GM21723 (cell line): ENCODE data around the gene CIRBP.

Experiments
- ATAC-seq: cut with Tn5 transposase; IDR thresholded peaks from one replicate; pipeline ENCODE4 v1.9.1; 2021; ENCODE audit warnings: mild to moderate bottlenecking, moderate library complexity; ENCODE audit not compliant: unreplicated experiment

The CIRBP gene

DNA sequence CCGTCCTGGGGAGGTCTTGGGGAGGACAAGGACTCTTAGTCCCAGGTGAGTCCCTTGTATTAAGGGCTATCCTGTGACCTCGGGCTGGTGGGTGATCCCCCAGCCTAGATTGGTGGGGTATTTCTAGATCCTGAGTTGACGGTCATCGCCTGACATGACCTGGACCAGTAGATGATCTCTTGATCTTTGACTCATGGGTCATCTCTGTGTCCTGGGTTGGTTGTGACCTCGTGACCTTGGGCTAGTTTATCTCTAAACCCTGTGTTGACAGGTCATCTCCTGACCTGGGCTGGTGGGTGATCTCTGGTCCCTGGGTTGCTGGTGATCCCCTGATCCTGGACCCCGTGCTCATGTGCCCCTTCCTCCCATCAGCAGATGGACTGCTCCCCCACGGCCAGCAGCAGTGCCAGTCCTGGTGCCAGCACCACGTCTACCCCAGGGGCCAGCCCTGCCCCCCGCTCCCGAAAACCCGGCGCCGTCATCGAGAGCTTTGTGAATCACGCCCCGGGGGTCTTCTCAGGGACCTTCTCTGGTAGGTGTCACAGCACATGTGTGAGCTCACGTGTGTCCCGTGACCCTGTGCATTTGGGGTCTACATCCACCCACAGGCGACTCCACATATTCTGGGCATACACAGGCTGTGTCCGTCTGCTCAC is 14.5 kb upstream of the CIRBP start:
- no peak for ATAC-seq

GRCh38 chr19:1255186-1256161 is 13.7 kb upstream of the CIRBP start:
- no peak for ATAC-seq

GRCh38 chr19:1256646-1257474 is 12.3 kb upstream of the CIRBP start:
- ATAC-seq, result no peak

GRCh38 chr19:1257475-1258162 is 11.5 kb upstream of the CIRBP start:
- no peak for ATAC-seq

DNA sequence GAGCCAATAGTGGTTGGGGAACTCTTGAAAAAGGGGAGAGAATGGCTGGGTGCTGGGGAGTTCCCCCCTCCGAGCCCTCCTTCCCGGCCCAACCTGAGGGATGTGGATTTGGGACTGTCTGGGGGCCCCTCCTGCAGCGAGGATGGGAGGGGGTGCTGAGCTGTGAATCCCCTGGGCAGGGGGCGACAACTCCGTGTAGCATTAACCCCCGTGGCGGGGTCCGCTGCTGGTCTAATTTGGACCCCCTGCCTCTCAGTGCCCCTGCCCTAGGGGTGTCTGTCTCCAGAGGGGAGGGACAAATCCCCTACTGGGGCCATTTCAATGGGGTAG is 11.0 kb upstream of the CIRBP start:
- ATAC-seq, result no peak

DNA sequence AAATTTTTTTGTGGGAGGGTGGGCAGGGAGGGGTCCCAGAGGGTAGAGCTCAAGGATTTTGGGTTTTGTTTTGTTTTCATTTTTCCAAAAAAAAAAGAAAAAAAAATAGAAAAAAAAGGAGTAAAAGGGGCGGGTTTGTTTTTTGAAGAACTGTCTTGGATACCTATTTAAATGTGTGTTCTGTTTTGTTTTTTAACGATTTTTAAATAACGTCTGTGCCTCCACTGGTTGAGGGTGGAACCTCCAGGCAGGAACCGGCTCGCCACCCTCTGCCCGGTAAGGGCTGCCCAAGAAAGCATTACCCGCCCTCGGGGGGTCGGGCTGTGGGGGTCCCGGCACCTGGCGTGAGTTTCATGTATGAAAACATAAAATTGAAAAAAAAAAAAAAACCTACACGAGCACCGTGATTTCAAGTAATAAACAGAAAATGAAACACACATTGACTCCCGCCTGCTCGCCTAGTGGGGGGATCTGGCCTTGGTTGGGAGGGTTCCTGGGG is 10.4 kb upstream of the CIRBP start:
- ATAC-seq, result no peak

- ATAC-seq, result peak; percentile 25
Observed at GRCh38 chr19:1259206-1259875, 9.8 kb upstream of the CIRBP start.

- ATAC-seq, result peak; percentile 13
Observed at GRCh38 chr19:1259876-1260748, 9.0 kb upstream of the CIRBP start.

- ATAC-seq, result peak; percentile 49
Observed at GRCh38 chr19:1260749-1261537, 8.2 kb upstream of the CIRBP start.

- no peak for ATAC-seq
Observed at GRCh38 chr19:1261538-1261797, 7.7 kb upstream of the CIRBP start.

DNA sequence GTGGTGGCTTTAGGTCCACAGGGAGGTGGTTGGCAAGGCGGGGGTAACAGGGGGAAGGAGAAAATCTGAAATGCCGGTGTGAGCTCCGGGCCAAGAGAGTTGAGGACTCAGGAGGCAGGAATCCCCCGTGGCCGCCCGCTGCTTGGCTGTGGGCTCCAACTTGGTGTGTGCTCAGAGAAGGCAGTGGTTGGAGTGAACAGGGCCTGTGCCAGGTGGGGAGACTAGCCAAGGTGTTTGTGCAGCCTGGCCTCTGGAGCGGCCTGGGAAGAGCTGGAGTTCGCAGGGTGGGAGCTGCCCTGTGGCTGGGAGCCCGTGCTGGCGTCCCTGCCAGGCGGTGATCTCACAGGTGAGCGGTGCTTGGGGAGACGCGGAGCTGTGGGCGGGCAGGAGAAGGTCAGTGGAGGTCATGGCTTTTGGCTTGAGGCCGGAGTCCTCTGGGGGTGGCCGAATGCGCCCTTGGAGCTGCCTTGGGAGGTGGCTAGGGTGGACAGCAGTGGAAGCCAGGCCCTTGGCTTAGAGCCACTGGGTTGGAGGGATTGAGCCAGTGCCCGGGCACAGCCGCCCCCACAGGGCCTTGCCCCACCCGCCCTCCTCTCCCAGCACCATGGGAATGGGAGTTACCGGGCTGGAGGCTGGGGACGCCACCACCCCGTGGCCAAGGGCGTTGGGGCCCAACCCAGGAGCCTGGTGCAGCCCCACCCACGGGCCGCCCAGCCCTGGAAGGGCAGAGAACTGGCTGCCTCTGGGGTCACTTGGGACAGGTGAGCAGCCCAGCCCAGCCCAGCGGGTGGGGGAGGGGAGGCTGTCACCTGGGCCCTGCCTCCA is 7.1 kb upstream of the CIRBP start:
- ATAC-seq, result no peak

DNA sequence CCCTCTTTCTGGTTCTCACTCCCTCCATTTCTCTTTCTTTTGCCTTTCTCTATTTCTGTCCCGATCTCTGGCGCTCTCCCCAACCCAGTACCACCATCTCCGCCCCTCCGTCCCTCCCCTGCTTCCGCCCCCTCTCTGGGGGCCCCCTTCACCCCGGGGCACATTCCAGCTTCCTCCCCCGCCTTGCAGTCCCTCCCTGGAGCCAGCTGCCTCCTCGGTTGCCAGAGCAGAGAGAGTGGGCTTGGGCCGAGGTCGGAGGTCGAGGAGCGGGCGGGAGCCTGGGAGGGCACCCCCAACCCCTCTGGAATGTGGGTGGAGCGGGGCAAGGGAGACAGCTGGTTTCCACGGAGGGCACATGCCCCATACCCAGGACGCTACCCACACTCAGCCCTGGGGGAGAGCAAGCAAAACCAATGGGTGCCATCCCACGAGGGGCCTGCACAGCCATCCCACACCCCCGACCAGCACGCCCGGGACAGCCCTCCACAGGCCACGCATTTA is 6.5 kb upstream of the CIRBP start:
- ATAC-seq, result no peak

DNA sequence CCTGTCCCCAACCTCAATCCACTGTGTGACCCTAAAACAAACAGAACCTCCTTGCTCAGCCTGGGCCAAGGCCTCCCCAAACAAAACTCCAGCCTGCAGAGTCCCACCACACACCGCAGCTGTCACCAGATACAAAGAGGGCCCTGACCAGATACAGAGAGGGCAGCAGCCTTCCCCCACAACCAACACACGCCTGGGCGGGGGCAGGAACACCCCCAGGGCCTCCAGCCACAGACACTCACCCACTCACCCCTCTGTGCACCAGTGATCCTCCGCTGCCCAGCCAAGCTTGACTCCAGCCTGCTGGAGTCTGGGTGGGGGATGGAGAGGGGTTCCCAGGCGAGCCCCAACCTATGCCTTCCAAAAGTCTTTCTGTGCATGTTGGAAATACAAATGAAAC is 5.9 kb upstream of the CIRBP start:
- ATAC-seq, result no peak

GRCh38 chr19:1264801-1265614 is 4.1 kb upstream of the CIRBP start:
- ATAC-seq, result no peak

- no peak for ATAC-seq
Observed at GRCh38 chr19:1265615-1266128, 3.5 kb upstream of the CIRBP start.

GRCh38 chr19:1266129-1266915 is 2.8 kb upstream of the CIRBP start:
- peak; percentile 41 for ATAC-seq
